Stimulated activated CD8-positive, alpha-beta memory T cell treated with anti-CD3 and anti-CD28 coated beads, Interleukin-4, amount 100 ng/mL, for 1 hour (primary cell): ENCODE measurements around the gene PYGB.
A peak's percentile ranks its signal among the peaks of the same experiment; 100 is the strongest.

Source experiments
- DNase-seq, 2 donors: peaks; one replicate each; pipeline ENCODE4 v3.0.0-alpha.2; 2020; ENCODE audit warnings: low read depth in 2 of 2, low spot score in 1 of 2

Gene PYGB

GRCh38 chr20:25293910-25294458 lies 46.1 kb downstream of the PYGB start:
- no peak for DNase-seq

GRCh38 chr20:25294459-25295385 lies 46.8 kb downstream of the PYGB start:
- peak; percentile 17 to 33 for DNase-seq

- no peak for DNase-seq
These were observed 47.7 kb downstream of the PYGB start for GRCh38 chr20:25295386-25296093.

- no peak for DNase-seq
These were observed 48.5 kb downstream of the PYGB start for GRCh38 chr20:25296094-25297093.

GRCh38 chr20:25297141-25297905 lies 49.4 kb downstream of the PYGB start:
- DNase-seq = no peak

- DNase-seq = no peak
These were observed 51.9 kb downstream of the PYGB start for GRCh38 chr20:25299806-25300205.

- DNase-seq = no peak
These were observed 52.7 kb downstream of the PYGB start for GRCh38 chr20:25300496-25301170.

GRCh38 chr20:25301357-25301920 lies 53.6 kb downstream of the PYGB start:
- no peak for DNase-seq

- no peak for DNase-seq
These were observed 54.7 kb downstream of the PYGB start for GRCh38 chr20:25302596-25302995.

GRCh38 chr20:25303292-25304024 lies 55.6 kb downstream of the PYGB start:
- no peak for DNase-seq

- no peak for DNase-seq
These were observed 56.2 kb downstream of the PYGB start for GRCh38 chr20:25304025-25304549.

- DNase-seq = no peak
These were observed 59.4 kb downstream of the PYGB start for GRCh38 chr20:25306991-25307903.

- no peak for DNase-seq
These were observed 60.2 kb downstream of the PYGB start for GRCh38 chr20:25308083-25308491.

GRCh38 chr20:25308671-25309394 lies 60.9 kb downstream of the PYGB start:
- no peak for DNase-seq

GRCh38 chr20:25309395-25310267 lies 61.7 kb downstream of the PYGB start:
- DNase-seq = no peak
